NOMO-1 treated with dmso at 0.1 percent for 144 hours (cell line): ENCODE data around the gene CCDC187.

Experiments used
- DNase-seq: peaks from one replicate; lab custom pipeline; 2025; ENCODE audit not compliant: unreplicated experiment; lab: John Stamatoyannopoulos, UW

CCDC187 gene

DNA sequence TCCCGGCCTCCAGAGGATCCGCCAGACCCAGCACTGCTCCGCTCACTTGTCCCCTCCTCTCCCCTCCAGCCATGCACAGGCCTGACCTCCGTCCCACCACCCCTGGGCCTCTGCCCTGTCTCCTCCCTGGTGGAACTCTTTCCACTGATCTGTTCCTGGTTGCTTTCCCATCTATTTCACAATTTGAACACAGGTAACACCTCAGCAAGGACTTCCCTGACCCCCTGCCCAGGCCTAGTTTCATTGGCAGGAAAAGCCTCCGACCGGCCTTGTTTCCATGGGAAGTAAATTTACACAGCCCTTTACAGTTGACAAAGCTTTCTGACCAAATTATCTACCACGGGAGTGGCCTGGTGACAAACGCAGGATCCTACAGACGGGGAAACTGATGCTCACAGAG, 73.1 kb downstream of the CCDC187 start:
- DNase-seq: no peak

DNA sequence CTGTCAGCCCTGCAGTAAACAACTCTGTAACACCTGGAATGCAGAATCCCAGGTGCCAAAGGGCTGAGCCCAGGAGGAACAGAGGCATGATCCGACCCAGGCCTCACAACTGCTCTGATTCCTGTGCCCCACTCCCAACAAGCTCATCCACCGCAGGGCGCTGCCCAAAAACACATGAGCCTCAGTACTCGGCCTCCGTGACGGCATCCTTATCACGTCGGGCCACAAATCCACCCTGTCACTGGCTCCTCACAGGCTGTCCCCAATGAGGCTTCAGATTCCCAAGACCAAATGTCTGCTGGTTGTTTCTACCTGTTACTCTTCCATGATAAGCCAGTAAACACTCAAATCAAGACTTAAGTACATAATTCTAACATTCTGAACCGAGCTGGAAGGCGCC, 73.5 kb downstream of the CCDC187 start:
- DNase-seq: no peak

DNA sequence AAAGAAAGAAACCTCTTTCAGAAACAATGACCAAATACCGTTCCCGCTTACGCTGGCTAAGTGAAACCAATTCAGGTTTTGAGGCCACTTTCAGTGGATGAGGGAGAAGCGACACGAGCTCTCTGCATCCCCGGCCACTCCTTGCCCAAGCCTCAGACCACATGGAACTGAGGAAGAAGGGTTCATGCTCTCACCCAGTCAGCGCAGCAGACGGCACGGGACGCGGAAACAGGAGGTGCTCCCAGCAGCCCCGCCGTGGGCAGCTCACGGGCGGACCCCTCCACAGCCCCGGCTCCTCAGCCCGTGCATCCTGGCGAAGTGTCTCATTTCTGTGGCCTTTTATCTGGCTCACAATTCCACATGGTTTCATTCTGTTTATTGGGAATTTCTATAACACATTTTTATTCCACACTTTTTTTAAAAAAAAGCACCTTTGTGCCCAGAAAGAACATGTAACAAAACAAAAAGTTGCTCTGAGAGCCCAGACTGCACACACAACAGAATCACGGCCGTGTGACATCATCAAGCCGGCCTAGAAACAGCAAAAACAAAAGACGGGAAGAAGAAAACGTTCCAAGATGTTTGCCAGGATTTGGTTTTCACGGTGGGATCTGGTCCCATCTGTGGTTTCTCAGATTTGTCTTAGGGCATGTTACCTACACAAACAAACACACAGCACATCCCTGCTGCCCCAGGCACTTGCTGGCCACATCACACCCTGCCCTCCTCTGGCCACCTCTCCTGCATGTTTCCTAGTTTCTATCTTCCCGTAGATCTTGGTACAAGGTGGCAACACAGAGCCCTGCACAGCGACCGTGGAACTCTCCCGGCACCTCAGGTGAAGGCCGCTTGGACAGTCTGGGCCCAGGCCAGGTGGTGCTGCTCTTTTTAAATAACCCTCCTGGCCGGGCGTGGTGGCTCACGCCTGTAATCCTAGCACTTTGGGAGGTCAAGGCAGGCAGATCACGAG, 74.5 kb downstream of the CCDC187 start:
- no peak for DNase-seq

DNA sequence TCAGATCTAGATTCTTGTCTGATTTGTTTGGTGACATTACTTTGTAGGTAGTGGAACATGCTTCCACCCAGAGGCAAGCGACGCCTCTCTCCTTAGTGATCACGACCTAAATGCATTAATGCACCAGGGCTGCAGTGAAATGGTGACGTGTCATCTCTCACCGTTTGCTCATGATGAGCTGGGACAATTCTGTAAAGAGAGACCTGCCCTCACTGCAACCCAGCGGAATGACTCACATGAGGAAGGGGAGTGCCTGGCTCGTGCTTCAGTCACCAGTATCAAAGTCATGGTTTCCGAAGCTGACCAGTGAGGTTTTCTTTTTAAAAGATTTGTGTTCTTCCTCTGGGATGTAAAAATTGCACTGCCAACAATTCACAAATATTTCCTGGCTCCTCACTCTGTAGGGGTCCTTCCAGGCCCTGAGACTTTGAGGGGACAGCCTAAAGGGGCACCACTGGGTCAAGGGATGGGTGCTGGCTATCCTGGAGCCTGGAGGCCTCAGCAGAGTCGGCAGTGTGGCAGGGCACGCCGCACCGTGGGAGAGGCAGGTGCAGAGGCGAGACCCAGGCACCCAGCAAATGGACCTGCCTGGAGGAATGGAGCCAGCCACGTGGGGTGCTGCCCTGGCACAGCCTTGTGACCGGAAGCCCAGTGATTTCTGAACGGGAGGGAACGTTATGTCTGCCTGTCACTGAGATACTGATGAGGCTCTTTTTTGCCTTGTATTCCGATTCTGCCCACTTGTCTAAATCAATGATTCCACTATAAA, 75.6 kb downstream of the CCDC187 start:
- DNase-seq: peak; percentile 29

DNA sequence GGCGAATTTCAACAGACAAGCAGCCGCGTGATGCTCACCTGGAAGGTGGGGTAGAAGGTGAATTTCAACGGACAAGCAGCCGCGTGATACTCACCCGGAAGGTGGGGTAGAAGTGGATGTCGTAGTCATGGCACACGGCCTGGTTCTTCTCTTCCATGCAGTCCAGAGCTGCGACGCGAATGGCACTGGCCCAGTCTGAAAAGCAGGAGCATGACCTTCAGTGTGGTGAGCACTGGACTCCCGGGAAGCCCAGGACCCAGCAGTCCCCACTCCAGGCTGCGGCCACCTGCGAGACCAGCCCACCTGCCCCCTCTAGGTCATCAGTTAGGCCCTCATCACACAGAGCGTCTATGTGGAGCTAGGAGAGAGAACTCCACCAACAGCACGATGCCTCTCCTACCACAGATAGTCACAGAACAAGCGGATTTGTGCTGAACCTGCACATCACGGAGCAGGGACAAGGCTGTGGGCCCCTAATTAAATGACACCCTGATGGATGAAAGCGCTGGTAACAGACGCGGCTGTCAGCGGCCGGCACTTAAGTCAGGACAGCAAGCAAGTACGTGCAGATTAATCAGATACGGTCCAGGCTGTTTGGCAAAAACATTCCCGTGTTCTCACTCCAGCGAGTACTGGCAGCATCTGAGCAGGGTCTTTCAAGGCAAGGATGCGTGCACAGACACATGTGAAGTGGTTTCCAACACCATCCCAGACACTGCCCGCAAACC, 77.0 kb downstream of the CCDC187 start:
- DNase-seq: no peak

GRCh38 chr9:136225748-136226679, 77.9 kb downstream of the CCDC187 start:
- peak; percentile 55 for DNase-seq

- DNase-seq: no peak
These were observed 78.5 kb downstream of the CCDC187 start for GRCh38 chr9:136225366-136225747.

GRCh38 chr9:136223871-136224640, 79.8 kb downstream of the CCDC187 start:
- DNase-seq: no peak

- DNase-seq: no peak
These were observed 81.0 kb downstream of the CCDC187 start for GRCh38 chr9:136222906-136223285.

GRCh38 chr9:136222166-136222905, 81.6 kb downstream of the CCDC187 start:
- DNase-seq: no peak

DNA sequence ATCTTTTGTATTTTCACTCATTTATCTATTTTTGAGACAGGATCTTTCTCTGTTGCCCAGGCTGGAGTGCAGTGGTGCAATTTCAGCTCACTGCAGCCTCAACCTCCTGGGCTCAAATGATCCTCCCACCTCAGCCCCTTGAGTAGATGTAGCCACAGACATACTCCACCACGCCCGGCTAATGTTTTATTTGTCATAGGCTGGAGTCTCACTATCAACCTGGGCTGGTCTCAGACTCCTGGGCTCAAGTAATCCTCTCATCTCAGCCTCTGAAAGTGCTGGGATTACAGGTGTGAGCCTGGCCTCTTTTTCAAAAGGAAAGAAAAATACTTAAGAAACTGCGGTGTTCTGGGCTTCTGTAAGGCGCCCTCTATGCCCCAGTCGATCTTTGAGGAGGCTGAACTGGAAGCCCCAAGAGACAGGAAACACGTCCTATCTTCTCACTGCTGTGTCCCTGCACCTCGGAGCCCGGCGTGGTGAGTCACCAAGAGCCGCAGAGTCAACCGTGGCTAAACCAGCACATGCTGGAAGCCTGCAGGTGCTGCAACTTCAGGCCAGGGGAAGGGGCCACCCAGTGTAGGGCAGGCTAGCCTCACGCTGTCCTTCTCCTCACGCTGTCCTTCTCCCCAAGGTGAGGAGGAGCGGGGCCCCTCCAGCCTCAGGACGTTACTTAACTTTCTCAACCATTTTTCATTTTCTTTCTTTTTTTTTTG, 83.7 kb downstream of the CCDC187 start:
- DNase-seq: peak; percentile 45

DNA sequence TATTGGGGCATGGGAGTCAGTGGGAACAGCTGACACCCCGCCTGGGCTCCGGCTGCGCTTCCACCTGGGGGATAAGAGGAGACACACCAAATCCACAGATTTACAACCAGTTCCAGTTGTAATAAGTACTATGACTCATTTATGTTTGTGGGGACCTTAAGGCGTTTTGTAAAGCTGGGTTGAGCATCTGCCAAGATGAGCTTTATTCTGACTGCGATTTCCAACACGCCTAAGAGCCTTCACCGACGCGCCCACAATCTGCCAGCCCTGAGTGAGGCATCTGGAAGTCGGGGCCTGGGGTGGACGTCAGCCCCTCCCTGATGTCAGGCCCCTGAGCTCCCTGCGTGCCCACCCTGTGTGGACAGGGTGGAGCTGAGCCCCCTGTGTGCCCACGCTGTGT, 84.6 kb downstream of the CCDC187 start:
- no peak for DNase-seq

GRCh38 chr9:136218673-136219072, 85.2 kb downstream of the CCDC187 start:
- no peak for DNase-seq

- no peak for DNase-seq
These were observed 85.6 kb downstream of the CCDC187 start for GRCh38 chr9:136218271-136218670.

- DNase-seq: no peak
These were observed 87.2 kb downstream of the CCDC187 start for GRCh38 chr9:136216541-136217244.

- no peak for DNase-seq
These were observed 90.2 kb downstream of the CCDC187 start for GRCh38 chr9:136213733-136214132.

DNA sequence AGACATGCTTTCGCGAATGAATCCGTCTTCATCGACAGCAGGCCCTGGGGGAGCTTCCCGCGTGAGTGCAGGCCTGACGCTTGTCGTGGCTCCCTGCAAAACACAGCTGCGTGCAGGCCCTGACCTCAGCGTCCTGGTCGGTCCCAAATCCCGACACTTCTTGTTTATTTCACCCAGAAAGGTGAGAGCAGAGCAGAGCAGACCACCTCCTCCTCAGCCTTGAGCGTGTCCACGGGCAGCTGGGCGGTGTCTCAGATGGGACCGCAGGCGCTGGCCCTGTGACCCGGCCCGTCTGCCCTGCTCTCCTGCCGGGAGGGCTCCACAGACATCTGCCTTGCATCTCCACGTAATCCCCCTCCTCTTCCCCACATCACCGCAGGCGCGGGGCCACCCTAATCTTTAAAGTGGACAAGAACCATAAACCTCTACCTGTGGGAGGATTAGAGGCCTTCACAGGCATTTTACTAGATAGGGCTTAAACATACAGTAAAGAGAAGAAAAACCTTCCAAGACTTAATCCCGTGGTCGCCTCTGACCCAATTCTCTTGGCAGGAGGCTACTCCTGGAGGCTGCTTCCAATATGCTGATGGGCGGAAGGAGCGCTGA, 91.4 kb downstream of the CCDC187 start:
- DNase-seq: no peak
